Measurements from ENCODE around the gene LEO1.

LEO1 gene

DNA sequence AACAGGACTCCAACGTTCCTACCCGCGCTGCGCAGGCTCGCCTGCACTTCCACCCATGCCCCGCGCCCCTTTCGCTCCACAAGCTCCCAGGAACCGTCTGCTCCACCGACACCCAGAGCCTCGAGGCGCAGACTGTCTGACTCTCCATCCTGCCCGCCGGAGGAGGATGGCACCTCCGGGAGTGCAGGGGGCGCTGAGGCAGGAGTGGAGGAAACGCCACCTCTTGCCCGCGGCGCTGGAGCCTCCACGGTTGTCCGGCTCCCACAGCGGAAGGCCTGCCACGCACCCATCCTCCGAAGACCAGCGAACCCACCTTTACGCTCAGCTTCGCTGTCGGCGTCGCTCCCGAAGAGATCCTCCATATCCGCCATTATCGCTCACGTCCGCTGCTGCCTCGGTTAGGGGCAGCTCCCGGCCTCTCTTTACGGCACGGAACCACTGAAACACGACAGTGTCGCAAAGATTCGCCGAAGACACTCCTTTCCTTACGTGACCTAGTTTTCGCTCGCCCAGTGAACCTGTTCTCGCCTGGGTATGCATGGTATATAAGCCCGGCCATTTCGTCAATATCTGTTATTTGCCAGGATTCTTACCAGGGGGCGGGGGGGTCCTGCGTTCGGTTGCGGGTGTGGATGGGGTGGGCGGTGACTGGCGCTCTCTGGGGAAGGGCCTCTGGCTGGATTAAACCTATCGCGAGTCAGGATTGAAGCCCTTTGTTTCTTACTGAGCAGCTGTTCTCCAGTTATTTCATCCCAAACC, at the start of gene LEO1:
LEO1 (minus strand) TSS at position 404 of the 759 bp plus-strand sequence; CDS start at position 371, 33 bp downstream.
- peak; percentile 96 for DNase-seq

- peak; percentile 19 for DNase-seq
Measured at GRCh38 chr15:52021128-52021671, 49.6 kb upstream of the LEO1 start.

- DNase-seq = no peak
Measured at GRCh38 chr15:52020221-52021085, 48.9 kb upstream of the LEO1 start.

GRCh38 chr15:52019394-52020220, 48.0 kb upstream of the LEO1 start:
- no peak for DNase-seq

GRCh38 chr15:52018693-52019393, 47.3 kb upstream of the LEO1 start, which contains the start of gene MAPK6:
Gene MAPK6, plus strand, starts transcription at chr15:52019219. Its CDS starts 27,242 bp downstream, at chr15:52046461.
- peak; percentile 73 for DNase-seq

DNA sequence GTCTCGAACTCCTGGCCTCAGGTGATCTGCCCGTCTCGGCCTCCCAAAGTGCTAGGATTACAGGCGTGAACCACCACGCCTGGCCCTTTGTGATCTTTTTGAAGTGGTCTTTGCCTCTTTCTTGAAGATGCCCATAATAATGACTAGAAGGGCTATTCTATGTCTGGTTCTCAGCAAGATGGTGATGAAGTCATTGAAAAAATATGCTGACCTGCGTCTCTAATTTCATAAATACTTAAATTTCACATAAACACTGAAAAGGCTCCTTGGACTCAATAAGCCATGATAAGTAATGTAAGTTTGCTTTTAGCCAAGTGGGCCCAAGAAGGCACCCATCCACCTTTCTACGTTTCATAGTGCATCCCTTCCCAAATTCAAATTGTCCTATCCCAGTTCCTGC, 46.7 kb upstream of the LEO1 start:
- DNase-seq = no peak

DNA sequence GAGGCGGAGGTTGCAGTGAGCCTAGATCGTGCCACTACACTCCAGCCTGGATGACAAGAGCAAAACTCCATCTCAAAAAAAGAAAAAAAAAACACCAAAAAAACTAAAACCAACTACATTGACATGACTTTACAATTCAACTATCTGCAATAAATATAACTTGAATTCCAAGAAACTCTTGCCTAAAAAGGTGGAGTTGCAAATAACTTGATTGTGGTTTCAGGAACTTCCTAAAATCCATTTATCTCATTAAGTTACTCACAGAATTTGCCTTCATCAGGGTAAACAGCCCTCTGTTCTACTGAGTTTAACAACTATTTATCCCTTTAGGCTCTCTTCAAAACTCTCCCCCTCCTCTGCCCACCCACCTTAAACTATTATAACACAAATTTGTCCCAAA, 44.7 kb upstream of the LEO1 start:
- no peak for DNase-seq

DNA sequence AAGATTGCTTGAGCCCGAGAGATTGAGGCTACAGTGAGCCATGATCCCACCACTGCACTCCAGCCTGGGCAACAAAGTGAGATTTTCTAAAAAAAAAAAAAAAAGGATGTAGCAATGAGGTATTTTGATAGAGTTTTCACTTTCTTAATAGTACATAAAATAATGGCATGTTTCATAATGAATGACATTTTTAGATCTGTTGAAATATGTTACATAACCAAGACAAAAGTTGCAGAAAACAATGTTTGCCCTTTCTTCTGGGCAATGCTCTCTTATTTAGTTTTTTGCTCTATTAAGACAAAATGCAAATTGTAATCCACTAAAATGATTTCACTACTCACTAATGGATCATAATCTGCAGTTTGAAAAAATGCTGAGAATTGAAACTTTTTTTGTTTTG, 43.0 kb upstream of the LEO1 start:
- no peak for DNase-seq

- no peak for DNase-seq
Measured at GRCh38 chr15:52013151-52013791, 41.7 kb upstream of the LEO1 start.

- DNase-seq = no peak
Measured at GRCh38 chr15:52012210-52012609, 40.6 kb upstream of the LEO1 start.

GRCh38 chr15:52011711-52012144, 40.1 kb upstream of the LEO1 start:
- DNase-seq = no peak

GRCh38 chr15:52010633-52011595, 39.3 kb upstream of the LEO1 start:
- no peak for DNase-seq

DNA sequence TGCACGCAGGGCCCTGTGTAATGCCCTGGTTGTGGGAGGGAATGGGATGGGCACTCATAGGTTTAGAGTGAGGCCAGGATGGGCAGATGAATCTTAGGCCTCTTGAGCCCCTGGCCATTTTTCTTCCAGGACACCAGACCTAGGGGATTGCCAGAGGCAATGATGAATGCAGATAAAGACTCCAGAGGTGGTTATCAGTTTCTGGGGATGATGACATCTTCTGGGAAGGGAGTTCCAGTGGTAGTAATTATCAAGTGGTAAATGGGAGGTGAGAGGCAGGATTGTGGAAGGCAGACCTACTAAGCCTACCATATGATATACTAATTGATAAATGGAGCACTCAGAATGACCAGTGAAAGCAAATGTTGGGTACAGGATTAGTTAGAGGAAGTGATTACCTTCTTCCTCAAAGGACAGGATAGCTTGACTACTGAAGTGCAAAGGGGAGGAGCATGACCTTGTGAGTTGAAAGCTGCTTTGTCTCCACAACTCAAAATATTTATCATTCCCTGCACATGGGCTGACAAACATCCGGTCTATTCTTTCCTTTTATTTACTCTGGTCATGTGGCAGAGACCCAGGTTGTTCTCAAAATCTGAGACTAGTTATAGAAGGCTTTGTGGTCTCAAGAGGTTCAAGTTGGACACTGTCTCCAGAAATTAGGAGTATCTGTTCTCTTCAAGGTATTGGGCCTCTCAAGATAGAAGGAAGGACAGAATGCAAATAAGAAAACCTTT, 37.3 kb upstream of the LEO1 start:
- no peak for DNase-seq

- no peak for DNase-seq
Measured at GRCh38 chr15:52008359-52008697, 36.8 kb upstream of the LEO1 start.

DNA sequence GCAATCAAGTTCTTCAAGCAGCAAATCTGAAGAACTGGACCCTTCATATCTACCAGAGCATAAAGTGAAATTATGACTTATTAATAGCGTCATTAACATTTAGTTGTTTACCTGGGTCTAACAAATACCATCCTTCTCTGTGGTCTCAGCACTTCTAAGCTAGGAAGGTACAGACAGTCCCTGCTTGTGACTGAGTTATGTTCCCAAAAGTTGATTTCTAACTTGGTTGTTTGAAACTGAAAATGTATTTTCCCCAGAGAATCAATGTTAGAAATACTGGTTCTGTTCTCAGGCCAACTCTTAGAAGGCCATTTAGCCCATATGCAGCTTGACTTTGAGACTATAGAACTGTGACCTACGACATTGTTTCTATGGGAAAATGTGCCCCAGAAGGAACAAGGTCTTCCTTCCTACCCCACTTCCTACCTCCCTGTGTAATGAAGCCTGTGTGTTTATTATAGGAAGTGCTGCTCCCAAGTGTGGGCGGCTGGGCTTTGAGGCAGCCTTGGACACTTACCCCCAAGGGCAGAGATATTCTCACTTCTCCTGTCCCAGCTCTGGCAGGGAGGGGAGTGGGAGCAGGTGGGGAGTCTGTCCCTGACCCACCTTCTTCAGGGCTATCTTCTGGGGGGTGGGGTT, 35.2 kb upstream of the LEO1 start:
- no peak for DNase-seq

- no peak for DNase-seq
Measured at GRCh38 chr15:52005748-52006701, 34.4 kb upstream of the LEO1 start.

DNA sequence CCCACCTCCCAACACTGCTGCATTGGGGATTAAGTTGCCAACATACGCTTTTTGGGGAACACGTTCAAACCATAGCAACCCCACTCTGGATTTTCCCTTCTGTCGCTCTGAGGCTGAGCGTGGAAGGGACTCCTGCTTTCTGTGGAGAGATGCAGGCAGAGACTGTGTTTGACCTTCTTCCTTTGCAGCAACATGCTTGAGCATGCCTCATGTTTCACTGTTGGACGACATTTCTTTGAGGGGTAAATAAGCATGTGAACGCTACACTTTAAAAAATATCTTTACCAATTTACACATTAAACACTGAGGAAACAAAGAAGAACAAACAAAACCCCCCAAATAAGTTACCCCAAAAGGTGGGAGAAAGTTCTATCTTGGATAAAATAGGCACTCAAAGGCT, 33.2 kb upstream of the LEO1 start:
- no peak for DNase-seq

GRCh38 chr15:52003710-52004109, 32.1 kb upstream of the LEO1 start:
- no peak for DNase-seq

Measured in KG1 (cell line).